Superior temporal gyrus (tissue), 1 donor: Measurements from ENCODE around the gene PDCD1.
"Not testable (repeated sequence)": the region's sequence is repeated elsewhere in the genome, so short reads cannot be mapped to it uniquely, and the experiment has no call there.

Source experiments
- DNase-seq: peaks from one replicate; pipeline ENCODE4 v3.0.0-alpha.2; 2016; ENCODE audit errors: extremely low spot score

Gene PDCD1

DNA sequence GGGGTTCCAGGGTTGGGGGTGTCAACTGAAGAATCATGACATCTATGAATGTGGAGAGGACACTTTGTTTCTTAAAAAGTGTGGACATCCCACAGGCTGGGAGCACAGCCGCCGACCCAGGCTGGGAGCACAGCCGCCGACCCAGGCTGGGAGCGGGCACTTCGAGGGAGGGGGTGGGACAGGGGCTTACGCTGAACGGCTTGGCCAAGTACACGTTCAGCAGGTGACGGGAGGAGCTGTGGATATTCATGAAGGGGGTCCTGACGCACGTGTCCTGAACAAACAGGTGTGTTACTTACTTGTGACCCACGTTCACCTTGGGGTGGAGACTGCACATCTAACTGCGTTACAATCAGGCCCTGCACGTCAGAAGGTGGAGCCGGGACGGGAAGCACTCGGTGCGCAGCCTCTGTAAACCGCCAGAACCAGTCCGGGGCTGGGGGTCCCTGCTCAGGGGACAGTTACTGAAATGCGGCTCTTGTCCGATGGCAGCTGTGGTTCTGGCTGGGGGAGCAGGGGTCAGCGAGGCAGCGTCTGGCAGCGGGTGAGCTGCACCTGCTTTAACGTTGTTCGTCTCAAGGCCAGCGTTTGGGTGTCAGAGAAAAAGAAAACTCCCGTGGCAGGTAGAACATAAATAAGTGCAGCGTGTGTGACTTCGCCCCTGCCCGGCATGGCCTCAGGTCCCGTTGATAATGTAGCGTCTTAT lies 58.3 kb downstream of the PDCD1 start:
- not testable (repeated sequence) for DNase-seq
